ENCODE data around the gene CACNA2D3. TPM values are rescaled to one million over a fixed set of nuclear protein-coding genes. Genes with fewer than 3 reads are reported as not detected.

Gene CACNA2D3
- total and polyA plus RNA-seq, 2 experiments from 2014 or later, result 1.1 to 2.5 TPM

DNA sequence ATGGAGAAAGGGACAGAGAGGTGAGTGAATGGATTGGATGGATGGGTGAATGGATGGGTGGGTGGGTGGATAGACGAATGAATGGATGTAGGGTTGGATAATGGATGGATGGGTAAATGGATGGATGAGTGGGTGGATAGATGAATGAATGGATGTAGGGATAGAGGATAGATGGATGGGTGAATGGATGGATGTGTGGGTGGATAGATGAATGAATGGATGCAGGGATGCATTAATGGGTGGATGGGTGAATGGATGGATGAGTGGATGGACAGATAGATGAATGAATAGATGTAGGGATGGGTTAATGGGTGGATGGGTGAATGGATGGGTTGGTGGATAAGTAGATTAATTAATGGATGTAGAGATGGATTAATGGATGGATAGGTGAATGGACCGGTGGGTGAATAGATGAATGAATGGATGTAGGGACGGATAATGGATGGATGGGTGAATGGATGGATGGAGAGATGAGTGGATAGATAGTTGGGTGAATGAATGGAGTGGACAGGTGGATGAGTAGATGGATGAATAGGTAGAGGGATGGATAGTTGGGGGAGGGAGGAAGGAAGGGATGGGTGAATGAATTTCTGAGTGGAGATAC, 28.6 kb downstream of the CACNA2D3 start:
- Histone ChIP-seq H3K79me2 (no peaks in the 10 kb centered on the region), H4K20me1 (ENCODE audit: insufficient read depth, poor library complexity, severe bottlenecking) (no peaks in the 10 kb centered on the region), H3K9me2 (replicated peaks; ENCODE audit: insufficient read depth) (no peaks in the 10 kb centered on the region), H3K4me3 (no peak overlapping the region), H3K27me3 (peaks cover 11% of the 10 kb centered on the region), H3K9me3 (ENCODE audit: low read depth) (no peaks in the 10 kb centered on the region), H3K4me2 (no peak overlapping the region), H3K36me3 (replicated peaks; ENCODE audit: insufficient read depth, low read depth) (no peaks in the 10 kb centered on the region), H2AFZ (no peak overlapping the region), H3K27ac (no peak overlapping the region), H3K4me1 (ENCODE audit: insufficient read depth) (no peaks in the 10 kb centered on the region)
- DNase-seq (ENCODE audit: low spot score), result no peak
- WGBS (ENCODE audit: low lambda C conversion rate, missing lambda C conversion rate), result 92% methylated on average over 3 of the region's 3 CpGs
- TF ChIP-seq EZH2phosphoT487 (IDR thresholded peaks at IDR 0.05; ENCODE audit: low read depth, severe bottlenecking, unreplicated experiment) (no peak), EZH2 (IDR thresholded peaks at IDR 0.05; ENCODE audit: borderline replicate concordance) (no peak)
- TF ChIP-seq, protein P1, sequence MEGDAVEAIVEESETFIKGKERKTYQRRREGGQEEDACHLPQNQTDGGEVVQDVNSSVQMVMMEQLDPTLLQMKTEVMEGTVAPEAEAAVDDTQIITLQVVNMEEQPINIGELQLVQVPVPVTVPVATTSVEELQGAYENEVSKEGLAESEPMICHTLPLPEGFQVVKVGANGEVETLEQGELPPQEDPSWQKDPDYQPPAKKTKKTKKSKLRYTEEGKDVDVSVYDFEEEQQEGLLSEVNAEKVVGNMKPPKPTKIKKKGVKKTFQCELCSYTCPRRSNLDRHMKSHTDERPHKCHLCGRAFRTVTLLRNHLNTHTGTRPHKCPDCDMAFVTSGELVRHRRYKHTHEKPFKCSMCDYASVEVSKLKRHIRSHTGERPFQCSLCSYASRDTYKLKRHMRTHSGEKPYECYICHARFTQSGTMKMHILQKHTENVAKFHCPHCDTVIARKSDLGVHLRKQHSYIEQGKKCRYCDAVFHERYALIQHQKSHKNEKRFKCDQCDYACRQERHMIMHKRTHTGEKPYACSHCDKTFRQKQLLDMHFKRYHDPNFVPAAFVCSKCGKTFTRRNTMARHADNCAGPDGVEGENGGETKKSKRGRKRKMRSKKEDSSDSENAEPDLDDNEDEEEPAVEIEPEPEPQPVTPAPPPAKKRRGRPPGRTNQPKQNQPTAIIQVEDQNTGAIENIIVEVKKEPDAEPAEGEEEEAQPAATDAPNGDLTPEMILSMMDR (IDR thresholded peaks at IDR 0.05; ENCODE audit: poor library complexity), result no peak

DNA sequence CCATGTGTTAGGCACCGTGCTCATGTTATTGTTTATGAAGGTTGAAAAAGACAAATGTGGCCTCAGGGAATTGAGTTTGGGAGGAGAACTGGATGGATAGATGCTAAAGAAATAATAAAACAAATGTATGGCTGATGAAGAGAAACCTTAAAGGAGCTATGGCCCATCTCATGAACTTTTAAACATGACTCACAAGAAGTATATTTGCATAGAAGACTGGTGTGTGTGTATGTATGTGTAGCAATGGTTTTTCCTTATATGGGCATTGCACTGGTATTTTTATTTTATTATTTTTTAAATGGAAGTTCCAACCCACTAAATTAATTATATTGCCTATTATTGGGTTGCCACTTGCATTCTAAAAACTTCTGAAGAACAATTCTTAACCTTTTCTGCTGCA, 31.1 kb downstream of the CACNA2D3 start:
- Histone ChIP-seq H2AFZ (no peak overlapping the region), H4K20me1 (ENCODE audit: insufficient read depth, poor library complexity, severe bottlenecking) (no peaks in the 10 kb centered on the region), H3K9me2 (replicated peaks; ENCODE audit: insufficient read depth) (no peaks in the 10 kb centered on the region), H3K36me3 (replicated peaks; ENCODE audit: insufficient read depth, low read depth) (no peaks in the 10 kb centered on the region), H3K4me3 (no peak overlapping the region), H3K27ac (no peak overlapping the region), H3K4me1 (ENCODE audit: insufficient read depth) (no peaks in the 10 kb centered on the region), H3K27me3 (peaks cover 10% of the 10 kb centered on the region), H3K9me3 (ENCODE audit: low read depth) (no peaks in the 10 kb centered on the region), H3K79me2 (no peaks in the 10 kb centered on the region), H3K4me2 (no peak overlapping the region)
- 27% methylated on average over 1 of the region's 1 CpG for WGBS (ENCODE audit: low lambda C conversion rate, missing lambda C conversion rate)
- no peak for DNase-seq (ENCODE audit: low spot score)
- TF ChIP-seq EZH2 (IDR thresholded peaks at IDR 0.05; ENCODE audit: borderline replicate concordance), result no peak
- TF ChIP-seq EZH2phosphoT487 (IDR thresholded peaks at IDR 0.05; ENCODE audit: low read depth, severe bottlenecking, unreplicated experiment), result no peak
- TF ChIP-seq, protein P1 (IDR thresholded peaks at IDR 0.05; ENCODE audit: poor library complexity), result no peak

DNA sequence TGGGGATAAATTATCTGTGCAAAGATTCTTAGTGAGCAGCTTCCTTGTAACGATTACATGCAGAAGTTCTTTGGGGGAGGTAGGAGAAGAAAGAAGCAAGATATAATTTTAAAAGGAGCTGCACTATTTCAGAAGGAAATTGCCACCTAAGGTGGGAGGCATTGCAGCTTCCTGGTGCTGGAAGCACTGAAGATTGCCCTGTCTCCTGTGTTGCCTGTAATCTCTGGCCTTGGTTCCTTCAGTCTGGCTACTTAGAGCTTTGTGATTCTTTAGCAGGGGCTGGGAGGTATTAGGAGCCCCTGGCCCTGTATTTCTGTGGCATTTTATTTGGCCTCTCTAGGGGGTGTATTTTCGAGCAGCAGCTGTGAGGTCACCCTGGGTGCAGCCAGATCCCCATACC, 35.5 kb downstream of the CACNA2D3 start:
- H4K20me1 ChIP-seq (ENCODE audit: insufficient read depth, poor library complexity, severe bottlenecking), result no peaks in the 10 kb centered on the region
- no peaks in the 10 kb centered on the region for H3K4me1 ChIP-seq (ENCODE audit: insufficient read depth)
- no peak overlapping the region for H3K4me3 ChIP-seq
- no peak overlapping the region for H3K4me2 ChIP-seq
- peaks cover 14% of the 10 kb centered on the region for H3K27me3 ChIP-seq
- H2AFZ ChIP-seq, result no peak overlapping the region
- TF ChIP-seq EZH2phosphoT487 (IDR thresholded peaks at IDR 0.05; ENCODE audit: low read depth, severe bottlenecking, unreplicated experiment) (no peak), EZH2 (IDR thresholded peaks at IDR 0.05; ENCODE audit: borderline replicate concordance) (no peak)
- 61% methylated on average over 2 of the region's 2 CpGs for WGBS (ENCODE audit: low lambda C conversion rate, missing lambda C conversion rate)
- no peak overlapping the region for H3K27ac ChIP-seq
- no peaks in the 10 kb centered on the region for H3K36me3 ChIP-seq (replicated peaks; ENCODE audit: insufficient read depth, low read depth)
- H3K9me2 ChIP-seq (replicated peaks; ENCODE audit: insufficient read depth), result no peaks in the 10 kb centered on the region
- no peaks in the 10 kb centered on the region for H3K9me3 ChIP-seq (ENCODE audit: low read depth)
- DNase-seq (ENCODE audit: low spot score), result no peak
- no peaks in the 10 kb centered on the region for H3K79me2 ChIP-seq

DNA sequence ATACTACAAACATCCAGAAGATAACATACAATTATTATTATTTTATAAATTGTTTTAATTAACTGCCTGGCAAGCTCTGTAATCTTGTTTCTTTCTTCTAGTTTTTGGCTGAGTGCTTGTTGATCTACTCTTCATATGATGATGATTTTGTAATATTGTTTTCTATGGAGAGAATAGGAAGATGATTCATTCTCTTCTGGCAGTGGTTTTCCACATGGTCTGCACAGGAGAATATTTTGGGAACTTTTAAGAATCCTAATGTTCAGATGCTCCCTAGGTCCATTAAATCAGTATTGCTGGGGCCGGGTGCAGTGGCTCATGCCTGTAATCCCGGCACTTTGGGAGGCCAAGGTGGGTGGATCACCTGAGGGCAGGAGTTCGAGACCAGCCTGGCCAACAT, 37.6 kb downstream of the CACNA2D3 start:
- Histone ChIP-seq H3K9me3 (ENCODE audit: low read depth) (no peaks in the 10 kb centered on the region), H4K20me1 (ENCODE audit: insufficient read depth, poor library complexity, severe bottlenecking) (no peaks in the 10 kb centered on the region), H3K4me1 (ENCODE audit: insufficient read depth) (no peaks in the 10 kb centered on the region), H2AFZ (no peak overlapping the region), H3K36me3 (replicated peaks; ENCODE audit: insufficient read depth, low read depth) (no peaks in the 10 kb centered on the region), H3K27ac (no peak overlapping the region), H3K4me3 (no peak overlapping the region), H3K9me2 (replicated peaks; ENCODE audit: insufficient read depth) (no peaks in the 10 kb centered on the region), H3K27me3 (peaks cover 13% of the 10 kb centered on the region), H3K79me2 (no peaks in the 10 kb centered on the region), H3K4me2 (no peak overlapping the region)
- 53% methylated on average over 3 of the region's 3 CpGs for WGBS (ENCODE audit: low lambda C conversion rate, missing lambda C conversion rate)
- DNase-seq (ENCODE audit: low spot score), result no peak
- TF ChIP-seq, protein P1 (IDR thresholded peaks at IDR 0.05; ENCODE audit: poor library complexity), result no peak
- no peak for TF ChIP-seq EZH2 (IDR thresholded peaks at IDR 0.05; ENCODE audit: borderline replicate concordance)
- no peak for TF ChIP-seq EZH2phosphoT487 (IDR thresholded peaks at IDR 0.05; ENCODE audit: low read depth, severe bottlenecking, unreplicated experiment)

Measured in hepatocyte (in vitro differentiated cells).